ENCODE data around the gene NOSTRIN.
"Not testable (repeated sequence)": the region's sequence is repeated elsewhere in the genome, so short reads cannot be mapped to it uniquely, and the experiment has no call there.

The NOSTRIN gene, protein sequence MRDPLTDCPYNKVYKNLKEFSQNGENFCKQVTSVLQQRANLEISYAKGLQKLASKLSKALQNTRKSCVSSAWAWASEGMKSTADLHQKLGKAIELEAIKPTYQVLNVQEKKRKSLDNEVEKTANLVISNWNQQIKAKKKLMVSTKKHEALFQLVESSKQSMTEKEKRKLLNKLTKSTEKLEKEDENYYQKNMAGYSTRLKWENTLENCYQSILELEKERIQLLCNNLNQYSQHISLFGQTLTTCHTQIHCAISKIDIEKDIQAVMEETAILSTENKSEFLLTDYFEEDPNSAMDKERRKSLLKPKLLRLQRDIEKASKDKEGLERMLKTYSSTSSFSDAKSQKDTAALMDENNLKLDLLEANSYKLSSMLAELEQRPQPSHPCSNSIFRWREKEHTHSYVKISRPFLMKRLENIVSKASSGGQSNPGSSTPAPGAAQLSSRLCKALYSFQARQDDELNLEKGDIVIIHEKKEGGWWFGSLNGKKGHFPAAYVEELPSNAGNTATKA

DNA sequence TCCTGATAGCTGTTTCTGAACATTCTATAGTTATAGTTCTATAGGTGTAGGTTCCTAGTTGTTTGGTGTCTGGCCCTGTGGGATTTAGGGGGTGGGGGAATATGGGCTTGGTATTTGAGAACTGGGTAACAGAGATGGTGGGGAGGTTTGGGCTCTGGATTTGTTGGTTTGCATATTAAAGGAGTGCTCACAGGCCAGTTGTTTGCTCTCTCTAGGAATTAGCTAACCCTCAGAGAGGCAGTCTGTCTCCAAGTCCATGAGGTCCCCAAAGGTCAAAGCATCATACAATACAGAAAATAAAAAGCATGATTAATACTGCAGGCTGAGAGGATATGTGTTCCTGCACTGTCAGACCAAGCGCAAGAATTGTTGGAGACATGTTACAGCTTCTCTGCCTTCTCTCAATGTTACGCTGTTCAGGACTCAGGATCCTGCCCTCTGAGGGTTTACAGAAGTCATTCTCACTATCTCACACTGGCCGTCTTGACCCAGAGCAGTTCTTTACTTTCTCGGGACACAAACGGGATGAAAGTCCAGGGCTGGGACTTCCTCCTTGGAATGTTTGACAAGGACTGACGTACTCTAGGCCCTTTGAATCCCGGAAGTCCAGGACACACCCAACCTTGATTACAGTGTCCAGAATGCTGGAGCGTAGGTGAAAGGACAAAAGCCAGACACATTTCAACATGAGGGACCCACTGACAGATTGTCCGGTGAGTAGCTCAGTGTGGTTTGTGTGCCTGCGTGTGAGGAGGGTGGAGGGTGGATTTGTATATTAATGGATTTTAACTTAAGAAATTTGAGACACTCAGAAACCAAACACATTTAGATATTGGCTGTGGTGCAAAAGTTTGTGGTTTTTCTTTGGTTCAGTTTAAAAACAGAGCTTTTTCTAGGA is at the start of gene NOSTRIN:
NOSTRIN (plus strand) TSS at position 677 of the 898 bp plus-strand sequence; CDS start at position 687, 10 bp downstream.
- DNase-seq: no peak

DNA sequence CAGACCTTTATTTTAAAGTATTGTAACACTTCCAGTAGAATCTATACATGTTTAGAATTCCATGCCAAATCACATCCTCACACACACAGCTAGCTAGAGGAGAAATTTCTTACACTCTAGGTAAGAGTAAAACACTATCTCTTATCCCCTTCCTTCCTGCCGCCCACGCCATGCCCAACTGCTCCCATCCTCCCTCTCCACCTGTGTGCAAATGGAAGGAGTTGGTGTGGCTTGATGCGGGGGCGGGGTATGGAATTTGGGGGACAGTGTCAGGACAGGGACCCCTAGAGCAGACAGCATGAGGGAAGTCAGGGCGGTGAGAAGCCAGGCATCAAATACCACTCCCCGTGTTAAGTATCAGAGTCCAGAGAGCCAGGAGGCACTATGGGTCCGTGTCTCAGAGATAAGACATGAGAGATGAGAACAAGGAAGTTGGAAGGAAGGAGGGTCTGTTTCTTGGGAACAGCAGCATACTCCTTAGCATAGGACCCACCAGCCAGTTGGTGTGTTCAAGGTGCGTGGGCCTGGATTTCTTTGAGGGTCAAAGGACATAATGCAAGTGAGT is 48.6 kb upstream of the NOSTRIN start:
- no peak for DNase-seq

DNA sequence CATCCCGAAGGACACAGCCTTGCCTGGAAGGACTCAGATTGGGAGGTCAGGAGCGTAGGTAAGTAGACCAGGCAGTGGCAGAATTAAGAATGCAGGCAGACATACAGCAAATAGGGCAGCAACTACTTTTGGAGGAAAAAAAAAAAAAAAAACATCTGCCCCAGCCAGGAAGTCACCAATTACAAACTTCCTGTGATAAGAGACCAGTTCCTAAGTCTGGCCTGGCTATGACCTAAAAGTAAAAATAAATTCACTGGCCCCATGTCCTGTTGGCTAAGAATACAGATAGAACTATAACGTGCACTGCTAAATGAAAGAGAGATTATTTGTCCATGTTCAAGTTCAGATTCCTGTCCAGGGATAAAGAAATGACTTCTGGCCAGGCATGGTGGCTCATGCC is 45.2 kb upstream of the NOSTRIN start:
- no peak for DNase-seq

DNA sequence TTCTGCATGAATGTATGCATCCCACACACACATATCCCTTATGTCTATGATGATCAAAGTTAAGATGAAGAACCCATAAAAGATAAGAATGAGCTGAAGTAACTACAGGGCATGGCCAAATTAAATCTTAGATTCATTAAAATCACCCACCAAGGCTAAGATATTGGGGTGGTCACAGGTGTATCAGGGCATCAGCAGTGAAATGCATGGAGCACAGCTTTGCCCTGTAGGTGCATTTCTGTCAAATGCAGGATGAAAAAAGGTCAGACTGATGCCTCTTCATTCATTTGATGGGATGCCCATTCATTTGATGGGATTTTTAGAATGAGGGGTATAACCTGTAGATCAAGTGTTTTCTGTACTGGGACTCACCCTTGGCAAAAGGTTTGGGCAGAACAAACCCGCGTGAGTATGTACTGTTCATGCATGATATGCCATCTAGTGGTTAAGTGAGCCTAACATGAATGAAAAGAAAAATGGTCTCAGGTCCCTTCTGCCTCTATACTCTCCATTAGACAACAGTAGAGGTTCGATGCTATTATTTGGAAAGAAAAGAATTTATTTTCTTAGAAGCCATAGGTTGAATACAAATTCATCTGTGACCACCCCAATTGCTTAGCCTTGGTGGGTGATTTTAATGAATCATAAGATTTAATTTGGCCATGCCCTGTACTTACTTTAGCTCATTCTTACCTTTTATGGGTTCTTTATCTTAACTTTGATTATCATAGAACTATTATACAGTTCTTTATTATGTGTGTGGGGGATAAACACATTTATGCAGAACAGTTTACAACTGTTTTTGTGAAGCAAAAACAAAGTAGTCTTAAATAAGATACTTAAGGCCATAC is 43.2 kb upstream of the NOSTRIN start:
- DNase-seq: peak; percentile 54

DNA sequence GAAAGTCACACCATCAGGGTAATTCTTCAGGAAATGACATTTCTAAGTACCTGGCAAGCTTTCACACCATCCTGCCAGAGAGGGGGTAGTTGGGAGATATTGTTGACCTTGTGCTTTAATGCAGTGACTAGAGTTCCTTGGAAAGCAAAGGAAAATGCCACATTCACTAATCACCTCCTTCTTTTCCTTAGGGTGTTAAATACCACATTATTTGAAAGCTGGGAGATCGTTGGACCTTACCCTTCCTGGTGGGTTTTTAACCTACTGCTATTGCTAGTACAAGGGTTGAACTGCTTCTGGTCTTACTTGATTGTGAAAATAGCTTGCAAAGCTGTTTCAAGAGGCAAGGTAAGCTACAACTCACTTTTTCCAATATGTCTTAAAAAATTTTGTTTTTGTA is 37.0 kb upstream of the NOSTRIN start:
- DNase-seq: no peak

DNA sequence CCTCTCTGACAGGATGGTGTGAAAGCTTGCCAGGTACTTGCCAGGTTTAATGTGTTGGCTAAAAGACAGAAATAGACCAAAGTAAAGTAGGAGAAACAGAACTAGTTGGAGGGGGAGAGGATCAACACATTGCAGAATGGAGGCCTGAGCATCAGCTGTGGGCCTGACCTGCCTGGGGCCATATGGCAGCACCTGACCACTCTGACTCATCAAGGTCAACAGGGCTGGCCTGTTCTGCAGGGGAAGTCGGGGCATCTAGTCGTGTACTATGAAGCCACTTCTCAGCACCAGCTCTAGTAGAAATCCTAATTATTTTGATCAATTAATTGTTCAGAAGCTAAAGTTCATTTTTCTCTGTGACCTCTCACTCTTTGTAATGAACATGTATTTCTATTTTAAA is 35.8 kb upstream of the NOSTRIN start:
- no peak for DNase-seq

DNA sequence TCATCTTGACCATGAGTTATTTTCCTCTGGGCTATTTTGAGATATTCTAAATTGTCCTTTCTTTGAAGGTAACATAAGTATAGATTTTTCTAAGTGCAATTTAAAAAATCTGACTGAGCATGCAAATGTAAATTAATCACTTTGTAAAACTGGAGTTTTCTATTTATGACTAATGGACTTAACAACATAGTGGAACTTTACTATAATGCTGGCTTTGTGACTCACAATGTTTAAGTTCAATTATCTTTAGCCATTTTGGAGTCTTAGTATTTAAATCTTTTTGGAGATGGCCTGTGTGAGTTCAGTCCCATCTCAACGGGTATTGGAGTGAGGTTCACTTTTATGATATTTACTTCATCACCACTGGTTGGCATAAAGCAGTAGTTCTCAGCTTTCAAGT is 35.2 kb upstream of the NOSTRIN start:
- no peak for DNase-seq

DNA sequence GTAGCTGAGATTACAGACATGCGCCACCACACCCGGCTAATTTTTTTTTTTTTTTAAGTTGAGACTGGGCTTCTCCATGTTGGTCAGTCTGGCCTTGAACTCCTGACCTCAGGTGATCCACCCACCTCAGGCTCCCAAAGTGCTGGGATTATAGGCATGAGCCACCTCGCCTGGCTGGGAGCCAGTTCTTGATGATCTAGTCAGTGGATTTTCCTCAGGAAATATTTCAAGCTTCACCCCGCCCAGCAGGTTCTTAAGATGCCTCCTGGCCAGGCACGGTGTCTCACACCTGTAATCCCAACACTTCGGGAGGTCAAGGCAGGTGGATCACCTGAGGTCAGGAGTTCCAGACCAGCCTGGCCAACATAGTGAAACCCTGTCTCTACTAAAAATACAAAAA is 34.1 kb upstream of the NOSTRIN start:
- DNase-seq: not testable (repeated sequence)

DNA sequence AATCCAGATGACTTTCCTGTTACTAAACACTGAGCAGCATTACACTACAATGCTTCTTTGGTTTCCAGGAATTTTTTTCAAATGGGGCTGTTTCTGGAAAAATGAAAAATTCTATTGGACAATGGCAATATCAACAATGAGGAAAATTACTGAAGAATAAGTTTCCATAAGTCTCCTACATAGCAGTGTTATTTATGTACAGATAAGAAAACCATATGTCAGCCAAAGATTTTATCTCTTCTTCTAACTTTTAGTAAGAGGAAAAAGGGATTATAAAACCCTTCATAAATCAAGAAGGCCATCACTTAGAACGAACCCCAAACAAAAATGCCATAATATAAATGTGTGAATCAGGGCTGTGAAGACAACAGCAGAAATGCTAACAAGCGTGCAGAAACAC is 31.6 kb upstream of the NOSTRIN start:
- no peak for DNase-seq

DNA sequence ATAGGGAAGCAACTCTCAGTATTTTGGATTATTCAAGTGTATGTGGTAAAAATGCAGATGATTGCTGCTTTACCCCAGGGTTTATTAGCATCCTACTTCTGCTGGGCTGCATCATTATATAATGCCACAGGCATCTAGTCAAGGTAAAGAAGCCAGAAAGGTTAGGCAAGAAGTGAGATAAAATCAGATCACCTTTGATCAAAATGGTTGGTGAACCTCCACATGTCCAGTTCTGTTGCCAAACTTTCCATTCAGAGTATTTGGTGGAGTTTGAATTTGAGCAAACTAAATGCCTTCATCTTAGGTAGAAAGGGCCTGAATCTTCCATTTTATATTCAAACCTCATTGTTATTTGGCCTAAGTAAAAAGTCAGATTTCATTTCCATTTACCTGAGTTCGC is 29.7 kb upstream of the NOSTRIN start:
- DNase-seq: no peak

DNA sequence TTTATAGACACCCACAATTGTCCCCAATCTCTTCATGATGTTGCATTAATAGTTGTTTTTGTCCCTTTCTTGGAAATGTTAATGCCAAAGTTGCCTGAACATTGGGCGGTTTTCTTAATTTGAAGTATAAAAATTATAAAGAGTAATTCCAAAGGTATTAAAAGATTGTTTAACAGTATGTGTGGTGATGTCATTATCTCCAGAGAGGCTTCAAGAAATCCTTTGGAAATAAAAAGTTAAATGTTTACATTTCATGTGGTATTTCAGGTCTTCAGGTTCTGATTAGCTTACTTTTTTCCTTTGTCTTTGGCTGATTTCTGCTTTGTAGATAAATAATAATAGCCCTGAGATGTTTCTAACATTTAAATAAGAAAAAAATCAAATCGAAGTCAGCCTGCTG is 29.3 kb upstream of the NOSTRIN start:
- no peak for DNase-seq

DNA sequence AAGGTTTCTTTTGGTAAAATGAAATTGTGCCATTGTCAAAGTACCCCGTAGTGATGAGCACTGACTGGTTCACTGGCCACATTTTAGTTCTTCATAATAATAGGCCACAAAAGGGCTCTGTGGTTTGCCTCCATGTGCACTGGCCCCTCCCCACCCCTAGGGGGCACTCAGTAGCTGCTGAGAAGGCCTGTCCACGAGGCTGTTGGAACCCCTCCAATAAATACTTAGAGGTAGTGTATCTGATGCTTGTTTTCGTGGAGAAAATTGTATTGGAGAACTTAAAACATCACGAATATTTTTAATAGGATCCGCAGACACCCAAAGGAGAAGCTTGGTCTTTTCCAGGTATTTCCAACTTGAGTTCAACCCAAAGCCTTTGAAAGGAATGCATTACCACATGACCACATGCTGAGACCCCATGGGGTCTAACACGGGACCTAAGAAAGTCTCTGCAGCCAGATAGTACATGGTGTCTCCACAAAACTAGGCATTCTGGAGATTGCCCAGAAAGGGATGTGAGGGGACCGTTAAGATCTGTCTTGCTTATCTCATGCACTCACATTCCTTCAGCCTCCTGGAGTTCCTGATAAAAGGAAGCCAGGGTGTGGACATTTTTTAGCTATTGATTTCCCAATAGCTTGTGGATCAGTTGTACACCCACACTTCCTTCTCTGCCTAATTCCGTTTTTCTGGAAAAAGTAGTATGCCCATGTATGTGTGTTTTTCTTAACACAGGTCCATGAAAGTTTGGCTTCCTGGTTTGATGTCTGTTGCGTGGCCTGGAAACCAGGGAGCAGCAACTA is 28.5 kb upstream of the NOSTRIN start:
- DNase-seq: peak; percentile 36

DNA sequence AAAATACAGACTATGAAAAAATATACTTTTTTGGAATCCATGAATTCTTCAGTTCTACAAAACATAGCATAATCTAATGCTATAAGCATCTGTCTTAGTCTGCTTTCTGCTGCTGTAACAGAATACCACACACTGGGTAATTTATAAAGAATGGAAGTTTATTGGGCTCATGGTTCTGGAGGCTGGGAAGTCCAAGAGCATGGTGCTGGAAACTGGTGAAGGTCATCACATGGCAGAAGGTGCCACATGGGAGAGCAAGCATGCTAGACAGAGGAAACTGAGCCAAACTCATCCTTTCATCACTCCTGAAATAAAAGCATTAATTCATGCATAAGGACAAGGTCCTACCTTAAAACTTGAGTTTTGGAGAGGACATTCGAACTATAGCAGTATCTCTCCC is 26.6 kb upstream of the NOSTRIN start:
- DNase-seq: no peak

DNA sequence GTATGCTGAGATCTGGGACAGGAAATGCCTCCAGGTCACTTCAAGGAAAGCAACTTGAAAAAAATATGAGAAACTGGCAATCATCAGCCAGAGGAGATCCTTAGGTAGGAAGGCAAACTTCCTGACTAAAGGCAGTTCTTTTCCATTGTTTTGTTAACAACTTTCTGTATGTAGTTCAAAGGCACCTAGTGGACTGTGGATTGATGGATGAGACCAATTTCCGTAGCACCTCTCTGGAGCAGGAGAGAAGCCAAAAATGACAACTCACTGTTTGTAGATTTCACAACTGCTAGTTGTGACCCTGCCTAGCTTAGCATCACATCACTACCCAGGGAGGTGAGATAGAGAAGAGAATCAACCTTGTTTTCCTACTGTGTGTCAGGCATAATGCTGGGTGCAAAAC is 21.8 kb upstream of the NOSTRIN start:
- DNase-seq: no peak

DNA sequence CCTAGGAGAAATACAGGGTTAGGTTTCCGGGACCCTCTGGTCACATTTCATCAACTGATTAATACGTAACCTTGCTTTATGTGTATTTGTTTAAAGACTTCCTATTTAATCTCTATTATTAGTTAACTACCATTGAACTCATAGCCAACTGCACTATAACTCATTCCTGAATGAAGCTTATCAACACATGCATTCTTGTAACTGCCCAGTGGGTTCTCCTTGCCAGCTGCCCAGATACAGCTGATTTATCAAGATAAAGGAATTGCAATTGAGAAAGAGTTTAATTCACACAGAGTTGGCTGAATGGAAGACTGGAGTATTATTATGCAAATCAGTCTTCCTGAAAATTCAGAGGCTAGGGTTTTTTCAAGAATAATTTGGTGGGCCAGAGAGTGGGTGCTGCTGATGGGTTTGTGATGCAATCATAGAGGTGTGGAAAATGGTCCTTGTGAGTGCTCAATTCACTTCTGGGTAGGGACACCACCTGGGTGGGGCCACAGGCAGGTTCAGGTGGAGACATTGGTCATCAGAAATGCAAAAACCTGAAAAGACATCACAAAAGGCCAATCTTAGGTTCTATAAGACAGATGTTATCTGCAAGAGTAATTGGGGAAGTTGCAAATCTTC is 21.1 kb upstream of the NOSTRIN start:
- no peak for DNase-seq

DNA sequence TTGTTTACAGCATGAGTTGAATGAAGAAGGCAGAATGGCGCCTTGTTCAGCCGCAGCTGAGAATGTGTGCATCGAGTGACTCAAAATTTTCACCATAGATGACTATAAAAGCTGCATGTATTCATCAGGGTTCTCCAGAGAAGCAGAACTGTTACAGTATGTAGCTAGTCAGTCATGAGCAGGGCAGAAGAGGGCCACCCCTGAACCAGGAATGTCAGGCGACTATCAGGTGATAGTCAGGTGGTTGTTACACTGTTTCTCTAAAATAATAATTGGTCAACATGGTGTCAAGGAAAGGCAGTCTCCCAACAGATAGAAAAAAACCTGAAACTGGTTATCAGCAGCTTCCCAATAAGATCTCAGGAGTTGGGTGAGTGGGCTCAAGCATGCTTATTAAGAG is 20.2 kb upstream of the NOSTRIN start:
- no peak for DNase-seq

DNA sequence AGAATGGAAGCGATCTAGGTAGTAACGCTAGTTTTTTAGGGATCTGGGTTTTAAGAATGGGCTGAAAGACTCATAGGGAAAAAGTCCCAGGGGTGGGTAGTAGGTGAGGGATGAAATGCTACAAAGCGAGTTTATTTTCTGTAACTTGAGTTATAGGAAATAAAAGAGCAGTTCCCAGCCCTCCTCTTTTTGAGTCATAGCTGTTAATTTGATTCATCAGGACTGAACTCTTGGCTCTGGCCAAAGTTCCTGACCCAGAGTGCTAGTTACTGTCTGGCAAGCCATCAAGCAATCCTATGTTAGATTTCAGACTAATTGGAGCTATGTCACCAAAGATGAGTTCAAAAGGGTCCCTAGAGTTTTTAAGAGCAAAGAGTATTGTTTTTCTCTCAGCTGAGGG is 17.4 kb upstream of the NOSTRIN start:
- DNase-seq: no peak

DNA sequence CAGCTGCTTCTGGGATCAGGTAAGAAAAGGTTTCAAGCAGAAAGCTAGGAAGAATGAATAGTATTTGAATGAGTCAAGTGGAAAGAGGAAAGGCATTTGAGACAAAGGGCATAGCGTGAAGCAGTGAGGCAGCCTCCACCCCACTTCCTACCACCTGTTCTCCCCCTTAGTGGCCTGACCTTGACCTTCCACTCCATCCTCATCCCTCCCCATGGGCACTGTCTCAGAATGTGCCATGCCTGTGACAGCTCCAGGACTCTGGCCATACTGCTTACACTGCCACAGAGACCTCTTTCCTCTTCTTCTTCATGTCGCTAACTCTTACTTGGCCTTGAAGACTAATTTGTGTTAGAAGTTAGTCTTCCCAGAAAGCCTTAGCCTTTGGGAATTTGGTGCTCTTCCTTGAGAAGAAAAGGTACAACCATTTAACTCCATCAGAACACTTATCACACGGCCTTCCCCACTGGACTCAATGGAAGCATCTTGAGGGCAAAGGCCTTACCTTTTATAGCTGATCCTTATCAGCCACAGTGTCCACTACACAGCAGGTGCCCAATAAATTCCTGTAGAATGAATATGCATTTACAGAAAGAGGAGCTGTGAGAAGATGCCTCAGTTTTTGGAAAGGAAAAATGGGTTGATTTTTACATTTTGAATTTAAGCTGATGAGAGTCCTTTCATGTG is 15.2 kb upstream of the NOSTRIN start:
- no peak for DNase-seq

DNA sequence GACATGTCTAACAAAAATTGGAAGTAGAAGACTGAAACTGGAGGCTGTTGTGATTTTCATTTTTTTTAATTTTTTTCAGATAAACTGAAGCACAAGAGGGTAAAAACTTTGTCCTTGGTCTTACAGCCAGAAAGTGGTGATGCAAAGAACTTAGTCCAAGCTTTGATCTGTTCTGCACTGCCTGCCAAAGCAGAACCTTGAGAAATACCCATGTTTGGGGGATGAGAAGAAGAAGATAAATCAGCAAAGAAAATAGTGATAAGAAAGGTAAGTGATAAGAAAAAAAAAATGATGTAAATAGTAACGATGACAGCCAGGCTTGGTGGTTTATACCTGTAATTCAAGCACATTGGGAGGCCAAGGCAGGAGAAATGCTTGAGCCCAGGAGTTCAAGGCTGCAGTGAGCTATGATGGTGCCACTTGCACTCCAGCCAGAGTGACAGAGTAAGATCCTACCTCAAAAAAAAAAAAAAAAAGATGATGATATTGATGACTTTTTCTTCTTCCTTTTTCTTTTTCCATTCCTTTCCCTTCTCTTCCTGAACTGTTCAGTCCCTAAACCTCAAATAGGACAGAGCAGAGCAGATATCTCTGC is 14.6 kb upstream of the NOSTRIN start:
- no peak for DNase-seq

DNA sequence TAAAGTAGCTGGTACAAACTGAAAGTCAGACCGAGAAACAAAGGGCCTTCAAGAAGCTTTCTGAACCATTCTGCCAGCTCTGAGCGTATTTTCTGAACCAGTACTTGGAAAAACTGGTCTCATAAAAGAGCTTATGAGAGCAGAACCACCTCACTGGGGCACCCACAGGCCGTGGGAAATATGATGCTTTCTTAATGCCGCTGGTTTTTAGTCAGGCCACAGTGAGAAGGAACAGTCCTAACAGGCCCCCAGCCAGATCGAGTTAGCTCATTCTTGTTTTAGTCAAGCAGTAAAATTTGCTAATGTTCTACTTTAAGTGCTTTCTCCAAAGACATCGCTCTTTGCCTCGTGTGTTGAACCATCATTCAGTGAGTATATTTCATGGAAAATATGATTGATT is 12.7 kb upstream of the NOSTRIN start:
- no peak for DNase-seq

Data from CD4-positive, alpha-beta T cell treated with Interleukin-4 for 4 hours (primary cell).